COLO829 (cell line): ENCODE data around the gene LRRN4CL.
A peak's percentile ranks its signal among the peaks of the same experiment; 100 is the strongest.
"Not testable (repeated sequence)": the region's sequence is repeated elsewhere in the genome, so short reads cannot be mapped to it uniquely, and the experiment has no call there.

Source experiments
- DNase-seq: peaks from one replicate; pipeline ENCODE4 v3.0.0; 2012; ENCODE audit warnings: low spot score

The LRRN4CL gene

DNA sequence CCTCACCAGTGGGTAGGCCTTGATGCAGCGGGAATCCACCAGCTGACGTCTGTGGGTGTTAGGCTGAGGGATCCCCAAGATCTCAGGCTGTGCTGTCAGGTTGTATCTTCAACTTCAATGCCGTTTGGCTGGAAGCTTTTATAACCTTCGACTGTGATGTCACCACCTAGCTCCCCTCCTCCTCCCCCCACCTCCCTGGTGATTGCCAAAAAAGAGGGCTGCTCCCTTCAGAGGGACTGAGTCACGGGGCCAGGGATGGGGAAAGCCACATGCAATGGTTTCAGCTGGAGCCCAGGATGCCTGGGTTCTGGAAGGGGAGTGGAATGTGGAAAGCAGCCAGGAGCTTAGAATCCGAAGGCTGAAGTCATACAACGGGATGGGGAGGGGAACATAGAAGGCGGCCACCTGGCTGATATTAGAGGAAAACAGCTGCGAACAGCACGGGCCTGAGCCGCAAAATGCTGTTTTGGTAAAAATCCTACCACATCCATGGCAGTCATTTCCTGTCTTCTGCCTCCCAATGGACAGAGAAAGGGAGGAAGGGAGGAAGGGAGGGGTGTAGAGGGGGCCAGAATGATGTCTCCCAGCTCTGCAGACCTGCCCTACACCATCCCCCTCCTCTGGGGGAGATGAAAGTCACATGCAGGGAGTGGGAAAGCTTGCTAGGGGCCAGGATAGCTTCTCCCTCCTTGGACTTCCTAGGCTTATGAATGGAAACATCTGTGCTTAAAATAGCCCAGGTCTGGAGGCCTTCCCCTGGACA lies at the start of gene LRRN4CL:
Gene LRRN4CL, minus strand, starts transcription at position 110 of the 763 bp plus-strand sequence. CDS start 1,022 bp downstream, outside the sequence.
- no peak for DNase-seq

GRCh38 chr11:62737196-62737595 lies 47.9 kb upstream of the LRRN4CL start:
- no peak for DNase-seq

GRCh38 chr11:62732830-62733229 lies 43.5 kb upstream of the LRRN4CL start:
- no peak for DNase-seq

DNA sequence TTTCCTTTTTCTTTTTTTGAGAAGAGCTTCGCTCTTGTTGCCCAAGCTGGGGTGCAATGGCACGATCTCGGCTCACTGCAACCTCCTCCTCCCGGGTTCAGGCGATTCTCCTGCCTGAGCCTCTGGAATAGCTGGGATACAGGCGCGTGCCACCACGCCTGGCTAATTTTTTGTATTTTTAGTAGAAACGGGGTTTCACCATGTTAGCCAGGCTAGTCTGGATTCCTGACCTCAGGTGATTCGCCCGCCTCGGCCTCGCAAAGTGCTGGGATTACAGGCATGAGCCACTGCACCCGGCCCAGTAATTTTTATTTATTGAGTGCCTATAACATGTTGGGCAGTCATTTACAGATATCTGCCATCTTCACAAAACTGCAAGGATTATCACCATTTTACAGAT lies 40.7 kb upstream of the LRRN4CL start:
- not testable (repeated sequence) for DNase-seq

DNA sequence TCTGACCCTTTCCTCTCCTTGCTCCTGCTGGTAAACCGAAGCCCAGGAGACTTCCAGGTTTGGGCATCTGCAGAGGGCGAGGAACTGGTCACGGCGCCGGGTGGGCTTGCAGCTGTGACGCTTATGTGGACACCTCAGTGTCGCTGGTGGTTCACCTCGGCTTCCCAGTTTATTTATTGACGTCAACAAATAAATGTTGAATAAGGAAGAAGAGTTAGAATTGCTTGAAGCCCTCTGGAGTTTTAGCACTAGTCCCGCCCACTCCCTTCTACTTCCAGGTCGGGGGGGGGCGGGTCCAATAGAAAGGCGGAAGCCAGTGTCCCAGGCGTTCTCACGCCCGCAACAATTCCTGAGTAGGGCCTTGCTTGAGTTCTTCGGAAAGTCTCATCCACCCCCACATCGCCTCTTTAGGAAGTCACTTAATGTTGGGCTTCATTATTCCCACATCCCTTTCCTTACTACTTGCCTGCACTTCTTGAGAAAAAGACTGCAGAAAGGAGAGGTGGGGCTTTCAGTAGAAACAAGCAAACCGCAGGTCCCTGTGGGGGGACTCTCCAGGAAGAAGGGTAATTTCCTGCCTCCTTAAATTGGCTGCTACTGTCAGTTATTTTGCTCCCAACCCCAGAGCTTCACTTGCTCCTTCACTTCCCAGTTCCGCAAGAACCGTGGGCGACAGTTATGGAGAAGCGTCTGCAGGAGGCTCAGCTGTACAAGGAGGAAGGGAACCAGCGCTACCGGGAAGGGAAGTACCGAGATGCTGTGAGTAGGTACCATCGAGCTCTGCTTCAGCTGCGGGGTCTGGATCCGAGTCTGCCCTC lies 39.0 kb upstream of the LRRN4CL start, which contains the start of gene TTC9C:
Gene TTC9C, plus strand, starts transcription at position 316 of the 818 bp plus-strand sequence. Its CDS starts 363 bp downstream, at position 679.
- peak; percentile 86 for DNase-seq

GRCh38 chr11:62727872-62728170 lies 38.5 kb upstream of the LRRN4CL start:
- peak; percentile 97 for DNase-seq

DNA sequence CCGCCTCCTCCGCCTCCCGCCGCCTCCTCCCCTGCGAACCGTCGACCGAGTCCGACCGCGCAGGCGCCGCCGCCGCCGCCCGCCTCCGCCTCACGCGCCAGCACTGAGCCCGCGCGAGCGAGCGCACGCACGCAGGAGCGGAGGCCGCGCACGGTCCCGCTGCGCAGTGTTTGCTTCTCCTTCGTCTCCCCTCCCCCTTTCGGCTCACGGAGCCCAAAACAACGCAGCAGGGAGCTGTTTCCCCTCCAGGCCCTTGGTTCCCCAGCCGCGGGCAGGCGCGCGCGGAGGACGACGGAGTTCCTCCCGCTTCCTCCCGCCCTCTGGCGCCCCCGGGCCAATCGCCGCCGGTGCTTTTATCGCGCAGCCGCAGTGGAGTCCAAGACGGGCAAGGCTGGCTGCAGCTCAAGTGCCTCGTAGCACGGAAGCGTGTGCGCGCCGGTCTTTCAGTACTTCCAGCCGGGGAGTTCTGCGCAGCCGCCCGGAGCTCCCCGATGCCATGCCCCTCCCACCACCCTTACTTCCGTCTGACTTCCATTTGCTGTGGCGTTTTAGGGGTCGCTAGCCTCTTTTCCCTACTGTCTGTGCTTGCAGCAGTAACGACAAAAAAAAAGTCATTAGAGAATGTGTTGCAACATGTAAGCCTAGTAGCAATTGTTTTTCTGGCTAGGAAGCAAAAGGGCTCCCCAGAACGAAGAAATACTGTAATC lies 38.0 kb upstream of the LRRN4CL start, which contains the start of gene HNRNPUL2:
Gene HNRNPUL2, minus strand, starts transcription at position 293 of the 707 bp plus-strand sequence. CDS start 301 bp downstream, outside the sequence.
- peak; percentile 99 for DNase-seq

DNA sequence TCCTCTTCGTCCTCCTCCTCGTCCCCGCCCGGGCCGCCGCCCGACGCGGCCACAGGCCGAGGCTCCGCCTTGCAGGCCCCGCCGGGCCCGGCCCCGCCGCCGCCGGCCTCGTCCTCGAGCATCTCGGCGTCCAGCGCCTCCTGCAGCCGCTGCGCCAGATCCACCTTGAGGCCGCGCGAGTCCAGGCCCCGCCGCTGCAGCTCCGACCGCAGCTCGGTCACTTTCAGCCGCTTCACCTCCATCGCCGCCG lies 37.5 kb upstream of the LRRN4CL start:
- no peak for DNase-seq

GRCh38 chr11:62726156-62726914 lies 37.0 kb upstream of the LRRN4CL start:
- DNase-seq = no peak

- no peak for DNase-seq
Observed at GRCh38 chr11:62725646-62726045, 36.3 kb upstream of the LRRN4CL start.

GRCh38 chr11:62724171-62724570 lies 34.8 kb upstream of the LRRN4CL start:
- no peak for DNase-seq

DNA sequence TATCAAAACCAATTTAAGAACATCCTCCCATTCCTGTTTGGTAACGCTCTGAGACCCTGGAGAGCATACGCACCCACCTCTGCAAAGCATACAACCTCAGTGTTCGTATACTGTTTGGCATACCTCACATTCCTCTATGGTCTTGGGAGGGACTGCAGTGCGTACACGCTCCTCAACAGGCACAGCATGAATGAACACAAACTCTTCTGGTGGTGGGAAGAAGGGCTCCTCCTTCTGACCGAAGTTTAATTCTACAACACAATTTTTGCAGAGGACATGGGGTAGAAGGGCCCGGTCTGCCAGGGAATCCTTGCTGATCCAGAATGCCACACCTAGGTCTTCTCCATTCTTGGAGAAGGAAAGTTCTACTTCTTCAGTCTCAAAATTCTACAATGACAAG lies 32.7 kb upstream of the LRRN4CL start:
- DNase-seq = no peak

DNA sequence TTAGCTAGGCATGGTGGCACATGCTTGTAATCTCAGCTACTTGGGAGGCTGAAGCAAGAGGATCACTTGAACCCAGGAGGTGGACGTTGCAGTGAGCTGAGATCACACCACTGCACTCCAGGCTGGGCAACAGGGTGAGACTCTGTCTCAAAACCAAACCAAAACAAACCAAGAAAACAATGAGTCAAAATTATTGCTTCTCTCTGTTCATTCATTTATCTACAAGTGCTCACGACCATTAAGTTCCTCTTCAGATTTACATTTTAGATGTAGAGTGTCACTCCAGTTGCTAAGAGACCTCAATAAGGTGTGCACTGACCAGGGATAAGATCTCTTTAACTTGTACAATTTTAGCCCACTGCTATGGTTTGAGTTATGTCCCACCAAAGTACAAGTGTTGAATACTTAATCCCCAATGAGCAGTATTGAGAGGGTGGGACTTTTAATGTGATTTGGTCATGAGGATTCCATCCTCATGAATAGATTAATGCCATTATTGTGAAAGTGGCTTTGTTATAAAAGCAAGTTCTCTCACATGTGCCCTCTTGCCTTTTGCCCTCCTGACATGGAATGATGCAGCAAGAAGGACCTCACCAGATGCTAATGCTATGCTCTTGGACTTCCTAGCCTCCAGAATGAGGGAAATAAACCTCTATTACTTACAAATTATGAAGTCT lies 30.1 kb upstream of the LRRN4CL start:
- DNase-seq = no peak

DNA sequence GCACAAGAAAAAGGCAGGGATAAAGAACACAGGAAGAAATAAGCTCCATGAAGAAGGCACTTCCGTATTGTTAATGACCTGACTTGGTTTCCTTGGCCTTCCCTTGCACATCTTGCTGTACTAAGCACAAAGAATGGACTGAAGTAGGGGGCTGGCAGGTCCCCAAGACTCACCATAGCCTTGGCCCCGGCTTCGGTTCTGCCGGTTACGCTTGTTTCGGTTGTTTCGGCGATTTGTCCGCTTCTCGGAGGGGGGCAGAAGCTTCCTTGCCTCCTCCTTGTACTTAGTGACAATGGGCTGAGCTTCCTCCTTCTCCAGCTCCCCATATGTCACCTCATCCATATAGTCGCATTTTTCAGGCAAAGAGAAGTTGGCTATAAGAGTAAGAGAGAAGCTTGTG lies 27.5 kb upstream of the LRRN4CL start:
- no peak for DNase-seq

DNA sequence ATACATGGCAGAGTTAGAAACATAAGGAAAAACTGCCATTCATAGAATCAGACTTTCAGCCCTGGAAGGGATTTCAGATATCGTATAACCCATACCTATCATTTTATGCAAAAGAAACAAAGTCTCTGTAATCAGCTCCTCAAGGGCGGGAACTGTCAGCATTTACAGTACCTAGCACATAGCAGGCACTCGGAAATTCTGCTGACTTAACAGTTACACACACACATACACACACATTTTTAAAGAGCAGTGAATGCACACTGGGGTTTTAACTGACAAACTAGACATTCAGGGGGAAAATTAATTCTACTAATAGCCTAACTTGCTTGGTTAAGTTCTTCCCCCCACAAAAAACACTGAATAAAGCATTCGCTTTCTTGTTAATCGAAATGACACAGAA lies 26.9 kb upstream of the LRRN4CL start:
- DNase-seq = no peak

GRCh38 chr11:62715150-62716130 lies 26.1 kb upstream of the LRRN4CL start:
- DNase-seq = no peak

DNA sequence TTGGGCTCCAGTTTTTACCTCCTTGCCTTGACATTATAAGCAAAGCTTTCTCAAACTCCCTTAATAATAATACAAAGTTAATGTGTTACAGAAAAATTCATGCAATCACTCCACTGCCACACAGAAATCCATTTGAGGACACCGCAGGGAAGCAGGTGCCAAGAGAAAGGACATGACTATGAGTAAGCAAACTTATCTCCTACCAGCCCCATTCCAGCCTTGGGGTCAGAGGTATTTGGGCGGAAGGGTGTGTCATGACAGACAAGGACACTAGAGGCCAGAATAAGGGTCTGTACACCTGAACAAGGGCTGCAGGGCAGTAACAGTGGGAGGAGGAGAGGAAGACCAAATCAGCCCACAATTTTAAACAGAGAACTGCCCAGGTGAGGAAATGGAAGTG lies 24.0 kb upstream of the LRRN4CL start:
- DNase-seq = no peak

- no peak for DNase-seq
Observed at GRCh38 chr11:62712861-62713260, 23.5 kb upstream of the LRRN4CL start.

- no peak for DNase-seq
Observed at GRCh38 chr11:62712276-62712812, 23.0 kb upstream of the LRRN4CL start.

GRCh38 chr11:62710001-62710345 lies 20.6 kb upstream of the LRRN4CL start:
- DNase-seq = no peak
